Neural cell (in vitro differentiated cells): Measurements from ENCODE around the gene ESR1. TPM values are rescaled to one million over a fixed set of nuclear protein-coding genes. Genes with fewer than 3 reads are reported as not detected.

Experiments used
- H2AFZ ChIP-seq: fragments of 200-600, 300-800 bp; sonication (generic), shearing (Covaris generic); 2 replicates; pipeline ENCODE4 v1.6.0; 2014; ENCODE audit warnings: low read depth, mild to moderate bottlenecking, antibody characterized with exemption, low read length, moderate library complexity
- H3F3A ChIP-seq: fragments of 200-600 bp; shearing (Covaris generic); 2 replicates; pipeline ENCODE4 v1.6.1; 2016; ENCODE audit warnings: mild to moderate bottlenecking, moderate library complexity, mixed read lengths, antibody characterized with exemption, low read length; ENCODE audit not compliant: insufficient read depth, poor library complexity, severe bottlenecking
- H3K27ac ChIP-seq: fragments of 200-600, 300-800 bp; sonication (generic), shearing (Covaris generic); 2 replicates; pipeline ENCODE4 v1.5.1; 2014; ENCODE audit warnings: mild to moderate bottlenecking, low read length, moderate library complexity
- H3K27me3 ChIP-seq: fragments of 300-800, 200-600 bp; sonication (generic), shearing (Covaris generic); 2 replicates; pipeline ENCODE4 v1.6.0; 2014; ENCODE audit warnings: mild to moderate bottlenecking, low read depth, low read length, moderate library complexity; ENCODE audit not compliant: insufficient read depth
- H3K36me3 ChIP-seq: fragments of 300-800, 200-600 bp; sonication (generic), shearing (Covaris generic); 2 replicates; pipeline ENCODE4 v1.5.1; 2014; ENCODE audit warnings: mild to moderate bottlenecking, antibody characterized with exemption, low read length, moderate library complexity; ENCODE audit not compliant: insufficient read depth
- H3K4me2 ChIP-seq: fragments of 300-800, 200-600 bp; sonication (generic), shearing (Covaris generic); 2 replicates; pipeline ENCODE4 v1.6.0; 2014; ENCODE audit warnings: mild to moderate bottlenecking, low read length
- H3K4me3 ChIP-seq: fragments of 300-800, 200-600 bp; sonication (generic), shearing (Covaris generic); 2 replicates; pipeline ENCODE4 v1.5.1; 2014; ENCODE audit warnings: mild to moderate bottlenecking, low read length, moderate library complexity
- H3K79me2 ChIP-seq: fragments of 200-600 bp; shearing (Covaris generic); replicated peaks from 2 replicates; pipeline ENCODE4 v1.6.0; 2014; ENCODE audit warnings: mild to moderate bottlenecking, low read length, moderate library complexity; ENCODE audit not compliant: insufficient read depth
- H3K9ac ChIP-seq: fragments of 300-800, 200-600 bp; sonication (generic), shearing (Covaris generic); 2 replicates; pipeline ENCODE4 v1.6.1; 2016; ENCODE audit warnings: mild to moderate bottlenecking, low read length, mixed read lengths
- H3K9me2 ChIP-seq: fragments of 200-600 bp; shearing (Covaris generic); 2 replicates; pipeline ENCODE4 v1.6.1; 2016; ENCODE audit warnings: mild to moderate bottlenecking, low read length, mixed read lengths; ENCODE audit not compliant: insufficient read depth
- H3K9me3 ChIP-seq: fragments of 200-600, 300-800 bp; sonication (generic), shearing (Covaris generic); 2 replicates; pipeline ENCODE4 v1.6.1; 2016; ENCODE audit warnings: mild to moderate bottlenecking, mixed run types, low read length, moderate library complexity, mixed read lengths
- H4K20me1 ChIP-seq: fragments of 200-600 bp; shearing (Covaris generic); 2 replicates; pipeline ENCODE4 v1.6.1; 2016; ENCODE audit warnings: mild to moderate bottlenecking, mixed run types; ENCODE audit not compliant: insufficient read depth
- CTCF ChIP-seq: fragments of 450-650 bp; IDR thresholded peaks from 2 replicates; pipeline ENCODE4 v1.5.1; 2014; ENCODE audit warnings: antibody characterized with exemption, mild to moderate bottlenecking, moderate library complexity; ENCODE audit not compliant: poor library complexity, severe bottlenecking
- POLR2AphosphoS5 ChIP-seq: IDR thresholded peaks from 2 replicates; pipeline ENCODE4 v1.6.1; 2012
- RAD21 ChIP-seq: fragments of 450-650 bp; conservative IDR thresholded peaks from 2 replicates; pipeline ENCODE4 v1.6.1; 2014; ENCODE audit warnings: antibody characterized with exemption, mild to moderate bottlenecking, moderate library complexity
- SMC3 ChIP-seq: fragments of 450-650 bp; conservative IDR thresholded peaks from 2 replicates; pipeline ENCODE4 v1.6.1; 2014; ENCODE audit warnings: antibody characterized with exemption, mild to moderate bottlenecking, moderate library complexity; ENCODE audit not compliant: poor library complexity
- TAF1 ChIP-seq: IDR thresholded peaks from 2 replicates; pipeline ENCODE4 v1.6.1; 2012; ENCODE audit warnings: low read depth
- polyA plus RNA-seq: library from polyadenylated mRNA; depleted of rRNA; stranded (reverse); fragments of >200 nt; gene quantifications from 2 replicates; pipeline ENCODE4 v1.2.3, GENCODE V29; 2014
- TF ChIP-seq, protein P1 (sequence below): IDR thresholded peaks from 2 replicates; pipeline ENCODE4 v1.6.1; 2012; ENCODE audit warnings: borderline replicate concordance

ESR1 gene
- polyA plus RNA-seq, 1 donor from 2014 or later, result 0.14 TPM

- H3K36me3 ChIP-seq, result no peaks in the 10 kb centered on the region
- H3K4me3 ChIP-seq, result no peak overlapping the region
- H3F3A ChIP-seq, result no peaks in the 10 kb centered on the region
- H3K9me2 ChIP-seq, result no peaks in the 10 kb centered on the region
- H3K79me2 ChIP-seq, result no peaks in the 10 kb centered on the region
- no peak overlapping the region for H3K4me2 ChIP-seq
- H3K9ac ChIP-seq, result no peak overlapping the region
- no peaks in the 10 kb centered on the region for H4K20me1 ChIP-seq
- TF ChIP-seq RAD21, result no peak
- peak; percentile 34 for TF ChIP-seq CTCF
- H3K9me3 ChIP-seq, result no peaks in the 10 kb centered on the region
- no peak overlapping the region for H2AFZ ChIP-seq
- no peaks in the 10 kb centered on the region for H3K27me3 ChIP-seq
- no peak overlapping the region for H3K27ac ChIP-seq
Measured at GRCh38 chr6:151763938-151764680, 43.4 kb upstream of the ESR1 start.

DNA sequence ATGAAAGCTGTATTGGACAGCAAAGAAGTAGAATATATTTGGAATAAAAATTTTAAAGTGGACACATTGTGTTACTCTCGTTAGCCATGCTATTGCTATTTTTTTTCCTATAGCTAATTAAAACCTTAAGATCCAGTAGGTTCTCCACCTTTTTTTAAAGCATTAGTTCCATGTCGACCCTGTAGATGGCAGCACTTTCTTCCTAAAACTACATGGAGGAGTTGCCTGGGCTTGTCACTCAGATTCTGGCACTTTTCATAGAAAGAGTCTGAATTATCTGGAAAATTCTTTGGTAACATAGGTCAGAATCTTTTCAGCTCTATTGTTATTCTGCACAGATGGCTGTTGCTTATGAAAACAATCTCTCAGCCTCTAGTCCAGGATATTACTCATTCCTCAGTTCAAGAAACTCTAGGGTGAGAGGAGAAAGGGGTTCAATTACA, 42.0 kb upstream of the ESR1 start:
- no peak overlapping the region for H3K9ac ChIP-seq
- H3K4me2 ChIP-seq, result no peak overlapping the region
- no peak overlapping the region for H2AFZ ChIP-seq
- H3K27me3 ChIP-seq, result no peaks in the 10 kb centered on the region
- H3K9me2 ChIP-seq, result no peaks in the 10 kb centered on the region
- no peaks in the 10 kb centered on the region for H3K36me3 ChIP-seq
- no peaks in the 10 kb centered on the region for H4K20me1 ChIP-seq
- H3K4me3 ChIP-seq, result no peak overlapping the region
- TF ChIP-seq, protein P1, sequence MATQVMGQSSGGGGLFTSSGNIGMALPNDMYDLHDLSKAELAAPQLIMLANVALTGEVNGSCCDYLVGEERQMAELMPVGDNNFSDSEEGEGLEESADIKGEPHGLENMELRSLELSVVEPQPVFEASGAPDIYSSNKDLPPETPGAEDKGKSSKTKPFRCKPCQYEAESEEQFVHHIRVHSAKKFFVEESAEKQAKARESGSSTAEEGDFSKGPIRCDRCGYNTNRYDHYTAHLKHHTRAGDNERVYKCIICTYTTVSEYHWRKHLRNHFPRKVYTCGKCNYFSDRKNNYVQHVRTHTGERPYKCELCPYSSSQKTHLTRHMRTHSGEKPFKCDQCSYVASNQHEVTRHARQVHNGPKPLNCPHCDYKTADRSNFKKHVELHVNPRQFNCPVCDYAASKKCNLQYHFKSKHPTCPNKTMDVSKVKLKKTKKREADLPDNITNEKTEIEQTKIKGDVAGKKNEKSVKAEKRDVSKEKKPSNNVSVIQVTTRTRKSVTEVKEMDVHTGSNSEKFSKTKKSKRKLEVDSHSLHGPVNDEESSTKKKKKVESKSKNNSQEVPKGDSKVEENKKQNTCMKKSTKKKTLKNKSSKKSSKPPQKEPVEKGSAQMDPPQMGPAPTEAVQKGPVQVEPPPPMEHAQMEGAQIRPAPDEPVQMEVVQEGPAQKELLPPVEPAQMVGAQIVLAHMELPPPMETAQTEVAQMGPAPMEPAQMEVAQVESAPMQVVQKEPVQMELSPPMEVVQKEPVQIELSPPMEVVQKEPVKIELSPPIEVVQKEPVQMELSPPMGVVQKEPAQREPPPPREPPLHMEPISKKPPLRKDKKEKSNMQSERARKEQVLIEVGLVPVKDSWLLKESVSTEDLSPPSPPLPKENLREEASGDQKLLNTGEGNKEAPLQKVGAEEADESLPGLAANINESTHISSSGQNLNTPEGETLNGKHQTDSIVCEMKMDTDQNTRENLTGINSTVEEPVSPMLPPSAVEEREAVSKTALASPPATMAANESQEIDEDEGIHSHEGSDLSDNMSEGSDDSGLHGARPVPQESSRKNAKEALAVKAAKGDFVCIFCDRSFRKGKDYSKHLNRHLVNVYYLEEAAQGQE, result no peak
- TF ChIP-seq SMC3 (peak; percentile 73), TAF1 (no peak), RAD21 (peak; percentile 77), POLR2AphosphoS5 (no peak), CTCF (peak; percentile 80)
- no peaks in the 10 kb centered on the region for H3F3A ChIP-seq
- H3K79me2 ChIP-seq, result no peaks in the 10 kb centered on the region
- H3K27ac ChIP-seq, result no peak overlapping the region
- H3K9me3 ChIP-seq, result no peaks in the 10 kb centered on the region
